K562 (cell line): ENCODE results near the gene C19orf67. TPM values are rescaled to one million over a fixed set of nuclear protein-coding genes. Genes with fewer than 3 reads are reported as not detected.
A peak's percentile ranks its signal among the peaks of the same experiment; 100 is the strongest.

Experiments used
- CBX1 ChIP-seq: sonication (generic); IDR thresholded peaks from 2 replicates; pipeline ENCODE4 v1.6.1; 2016; ENCODE audit warnings: antibody characterized with exemption, low read depth, mild to moderate bottlenecking
- ELF4 ChIP-seq: fragments of 450-650 bp; formaldehyde crosslinking; IDR thresholded peaks from 2 replicates; pipeline ENCODE4 v1.4.0; 2022; ENCODE audit warnings: missing genetic modification characterization
- ERF ChIP-seq: fragments of 450-650 bp; formaldehyde crosslinking; IDR thresholded peaks from 2 replicates; pipeline ENCODE4 v1.4.0; 2020; ENCODE audit warnings: mild to moderate bottlenecking, mixed read lengths
- ESRRB ChIP-seq: fragments of 250-450 bp; sonication (Bioruptor Pico); IDR thresholded peaks from 2 replicates; pipeline ENCODE4 v1.5.0; 2020; ENCODE audit warnings: mild to moderate bottlenecking, moderate library complexity, borderline replicate concordance
- HLTF ChIP-seq: fragments of 450-650 bp; IDR thresholded peaks from 2 replicates; pipeline ENCODE4 v1.6.1; 2016
- HNRNPLL ChIP-seq: fragments of 200-400 bp; formaldehyde crosslinking; IDR thresholded peaks from 2 replicates; pipeline ENCODE4 v1.6.1; 2017; ENCODE audit warnings: low read length, low read depth, mild to moderate bottlenecking; ENCODE audit not compliant: poor library complexity, severe bottlenecking
- L3MBTL2 ChIP-seq: fragments of 450-650 bp; IDR thresholded peaks from 2 replicates; pipeline ENCODE4 v1.6.1; 2016; ENCODE audit warnings: mild to moderate bottlenecking, moderate library complexity
- MYC ChIP-seq, 2 experiments: fragments of 250-450 bp in 1 of 2; sonication (Bioruptor Pico) in 1 of 2; IDR thresholded peaks; 2 replicates each; pipeline versions ENCODE4 v1.5.1 to v1.6.1; 2012 to 2021; ENCODE audit warnings: low read depth in 2 of 2, borderline replicate concordance in 1 of 2, improper control_type of control experiment in 1 of 2, low read length in 1 of 2, mild to moderate bottlenecking in 1 of 2, moderate library complexity in 1 of 2
- POLR2B ChIP-seq: fragments of 450-650 bp; IDR thresholded peaks from 2 replicates; pipeline ENCODE4 v1.6.1; 2018; ENCODE audit warnings: low read depth; ENCODE audit not compliant: partially characterized antibody
- POLR2H ChIP-seq: IDR thresholded peaks from 2 replicates; pipeline ENCODE4 v1.6.1; 2016; ENCODE audit warnings: missing genetic modification characterization, low read depth, mild to moderate bottlenecking, control low read depth, missing compliant biosample characterization, moderate library complexity
- RREB1 ChIP-seq: fragments of 250-450 bp; sonication (Bioruptor Pico); IDR thresholded peaks from 2 replicates; pipeline ENCODE4 v1.4.0; 2020
- TAF1 ChIP-seq: IDR thresholded peaks from 2 replicates; pipeline ENCODE4 v1.6.1; 2011; ENCODE audit warnings: mild to moderate bottlenecking, low read length, moderate library complexity; ENCODE audit not compliant: insufficient read depth, control insufficient read depth, severe bottlenecking; ENCODE audit errors: extremely low read depth
- TGIF2 ChIP-seq: sonication (generic); formaldehyde crosslinking; IDR thresholded peaks from 2 replicates; pipeline ENCODE4 v1.8.1; 2022; ENCODE audit warnings: mild to moderate bottlenecking, missing genetic modification reagents, moderate library complexity
- ZNF146 ChIP-seq: IDR thresholded peaks from one replicate; pipeline ENCODE4 v1.6.1; 2018; ENCODE audit warnings: missing compliant biosample characterization; ENCODE audit not compliant: unreplicated experiment
- ZNF707 ChIP-seq: fragments of 250-450 bp; sonication (Bioruptor Pico); conservative IDR thresholded peaks from 2 replicates; pipeline ENCODE4 v1.8.0; 2022; ENCODE audit warnings: inconsistent platforms, mild to moderate bottlenecking, moderate library complexity
- ZNF79 ChIP-seq: fragments of 250-450 bp; sonication (Bioruptor Pico); IDR thresholded peaks from 2 replicates; pipeline ENCODE4 v1.4.0; 2020; ENCODE audit warnings: low read depth, mild to moderate bottlenecking, moderate library complexity
- polyA plus RNA-seq, 8 experiments: library from polyadenylated mRNA; depleted of rRNA in 4 of 8; stranded (reverse) in 5 of 8; unstranded in 3 of 8; fragments of >200 nt; fragmentation: Nextera tagmentation in 2 of 8; fragmentation: Illumina TruSeq in 1 of 8; extraction: Ambion mirVana in 2 of 8; extraction: Trizol in 1 of 8; gene quantifications; 2 replicates each; pipeline versions ENCODE4 v1.2.1 to v1.2.3, GENCODE V29; 2011 to 2014; ENCODE audit warnings: inconsistent platforms in 1 of 8, missing spikeins in 1 of 8
- total RNA-seq, 7 experiments: library from RNA; depleted of rRNA in 6 of 7; stranded (reverse); fragments of >200 nt in 6 of 7; fragmentation: Illumina TruSeq in 2 of 7; extraction: Trizol in 2 of 7; gene quantifications; 2 replicates each; pipeline versions ENCODE4 v1.2.1 to v1.2.3, GENCODE V29; 2011 to 2021; ENCODE audit warnings: low replicate concordance in 1 of 7
- TF ChIP-seq, protein P1 (sequence below): fragments of 200-800 bp; sonication (Bioruptor generic); IDR thresholded peaks from 2 replicates; pipeline ENCODE4 v1.6.1; 2017; ENCODE audit warnings: missing genetic modification characterization, missing compliant biosample characterization
- TF ChIP-seq, protein P2 (sequence below), 2 experiments: fragments of 200-800 bp in 1 of 2; sonication (Bioruptor generic) in 1 of 2; sonication (generic) in 1 of 2; formaldehyde crosslinking in 1 of 2; IDR thresholded peaks in 1 of 2; conservative IDR thresholded peaks in 1 of 2; 2 replicates each; pipeline versions ENCODE4 v1.5.0 to v1.6.1; 2016 to 2020; ENCODE audit warnings: missing compliant biosample characterization in 1 of 2, missing genetic modification characterization in 1 of 2, missing genetic modification reagents in 1 of 2

Gene C19orf67
- total and polyA plus RNA-seq, 9 of the 15 experiments (the other 6 are each of a cell fraction or from before 2014, with no cell fraction given): 0.29 to 1.8 (median 0.51) TPM; not detected in 3

DNA sequence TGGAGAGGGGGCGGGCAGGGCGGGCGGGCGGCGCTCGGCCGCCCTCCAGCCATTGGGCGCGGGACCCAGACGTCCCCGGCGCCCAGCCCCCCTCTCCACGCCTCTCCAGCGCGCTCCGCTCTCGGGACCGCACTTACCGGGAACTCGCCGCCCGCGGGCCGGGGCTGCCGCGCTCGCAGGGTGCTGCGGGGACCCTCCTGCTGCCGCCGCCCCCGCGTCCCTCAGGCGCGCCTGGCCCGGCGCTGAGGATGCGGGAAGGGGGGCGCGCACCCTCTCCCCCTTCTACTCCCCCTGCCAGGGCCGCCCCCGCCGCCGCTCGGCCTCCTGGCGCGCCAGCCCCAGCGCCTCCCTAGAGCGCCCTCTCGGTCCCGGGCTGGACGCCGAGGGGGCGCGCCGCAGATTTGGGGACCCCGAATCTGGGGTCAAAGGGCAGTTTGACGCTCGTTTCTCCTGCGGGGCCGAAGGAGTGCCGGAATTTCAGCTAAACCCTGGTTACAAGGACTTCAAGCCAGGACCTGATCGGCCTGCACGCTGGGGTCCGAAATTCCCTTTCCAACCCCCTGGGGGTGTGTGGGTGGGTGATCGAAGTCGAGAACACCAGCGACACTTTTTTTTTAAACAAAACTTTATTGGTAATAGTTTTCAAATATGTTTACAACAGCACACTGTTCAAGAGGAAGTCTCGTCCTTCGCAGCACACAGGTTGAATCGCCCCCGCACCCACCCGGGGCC, 5.7 kb upstream of the C19orf67 start (continued):
- TF ChIP-seq RREB1 (CRISPR knock-in tag) (0 out of 2 replicates have a peak, but pooled peaks have one; percentile 31), CBX1 (no peak; the same call in 1 of the 2 replicates), POLR2B (peak; percentile 32), ESRRB (CRISPR knock-in tag) (no peak), POLR2H (no peak), ELF4 (CRISPR knock-in tag) (no peak), ERF (CRISPR knock-in tag) (0 out of 2 replicates have a peak, but pooled peaks have one; percentile 61), HNRNPLL (no peak), TGIF2 (no peak), ZNF707 (CRISPR knock-in tag) (no peak), TAF1 (no peak), L3MBTL2 (peak; percentile 61), ZNF146 (CRISPR knock-in tag) (no peak), MYC (IDR thresholded peaks at IDR 0.05; ENCODE audit: low read depth, low read length) (0 out of 2 replicates have a peak, but pooled peaks have one; percentile 29), MYC (CRISPR knock-in tag; IDR thresholded peaks at IDR 0.05; ENCODE audit: borderline replicate concordance, low read depth) (no peak), HLTF (no peak), ZNF79 (CRISPR knock-in tag) (no peak)
- TF ChIP-seq, protein P1, sequence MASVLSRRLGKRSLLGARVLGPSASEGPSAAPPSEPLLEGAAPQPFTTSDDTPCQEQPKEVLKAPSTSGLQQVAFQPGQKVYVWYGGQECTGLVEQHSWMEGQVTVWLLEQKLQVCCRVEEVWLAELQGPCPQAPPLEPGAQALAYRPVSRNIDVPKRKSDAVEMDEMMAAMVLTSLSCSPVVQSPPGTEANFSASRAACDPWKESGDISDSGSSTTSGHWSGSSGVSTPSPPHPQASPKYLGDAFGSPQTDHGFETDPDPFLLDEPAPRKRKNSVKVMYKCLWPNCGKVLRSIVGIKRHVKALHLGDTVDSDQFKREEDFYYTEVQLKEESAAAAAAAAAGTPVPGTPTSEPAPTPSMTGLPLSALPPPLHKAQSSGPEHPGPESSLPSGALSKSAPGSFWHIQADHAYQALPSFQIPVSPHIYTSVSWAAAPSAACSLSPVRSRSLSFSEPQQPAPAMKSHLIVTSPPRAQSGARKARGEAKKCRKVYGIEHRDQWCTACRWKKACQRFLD (CRISPR knock-in tag): peak; percentile 13; the same call in 1 of the 2 replicates
- TF ChIP-seq, protein P2, sequence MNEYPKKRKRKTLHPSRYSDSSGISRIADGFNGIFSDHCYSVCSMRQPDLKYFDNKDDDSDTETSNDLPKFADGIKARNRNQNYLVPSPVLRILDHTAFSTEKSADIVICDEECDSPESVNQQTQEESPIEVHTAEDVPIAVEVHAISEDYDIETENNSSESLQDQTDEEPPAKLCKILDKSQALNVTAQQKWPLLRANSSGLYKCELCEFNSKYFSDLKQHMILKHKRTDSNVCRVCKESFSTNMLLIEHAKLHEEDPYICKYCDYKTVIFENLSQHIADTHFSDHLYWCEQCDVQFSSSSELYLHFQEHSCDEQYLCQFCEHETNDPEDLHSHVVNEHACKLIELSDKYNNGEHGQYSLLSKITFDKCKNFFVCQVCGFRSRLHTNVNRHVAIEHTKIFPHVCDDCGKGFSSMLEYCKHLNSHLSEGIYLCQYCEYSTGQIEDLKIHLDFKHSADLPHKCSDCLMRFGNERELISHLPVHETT (CRISPR knock-in tag; conservative IDR thresholded peaks at IDR 0.05 in 1 of 2, IDR thresholded peaks at IDR 0.05 in 1 of 2): peak in 1 of 2 experiments; percentile 80; a peak in 2 of 4 replicates
